NCI-H748 treated with DMSO at 0.1 percent for 48 hours (cell line): ENCODE measurements around the gene STON2.
A peak's percentile ranks its signal among the peaks of the same experiment; 100 is the strongest.

Source experiments
- DNase-seq: peaks from one replicate; lab custom pipeline; 2025; lab: John Stamatoyannopoulos, UW

The STON2 gene

DNA sequence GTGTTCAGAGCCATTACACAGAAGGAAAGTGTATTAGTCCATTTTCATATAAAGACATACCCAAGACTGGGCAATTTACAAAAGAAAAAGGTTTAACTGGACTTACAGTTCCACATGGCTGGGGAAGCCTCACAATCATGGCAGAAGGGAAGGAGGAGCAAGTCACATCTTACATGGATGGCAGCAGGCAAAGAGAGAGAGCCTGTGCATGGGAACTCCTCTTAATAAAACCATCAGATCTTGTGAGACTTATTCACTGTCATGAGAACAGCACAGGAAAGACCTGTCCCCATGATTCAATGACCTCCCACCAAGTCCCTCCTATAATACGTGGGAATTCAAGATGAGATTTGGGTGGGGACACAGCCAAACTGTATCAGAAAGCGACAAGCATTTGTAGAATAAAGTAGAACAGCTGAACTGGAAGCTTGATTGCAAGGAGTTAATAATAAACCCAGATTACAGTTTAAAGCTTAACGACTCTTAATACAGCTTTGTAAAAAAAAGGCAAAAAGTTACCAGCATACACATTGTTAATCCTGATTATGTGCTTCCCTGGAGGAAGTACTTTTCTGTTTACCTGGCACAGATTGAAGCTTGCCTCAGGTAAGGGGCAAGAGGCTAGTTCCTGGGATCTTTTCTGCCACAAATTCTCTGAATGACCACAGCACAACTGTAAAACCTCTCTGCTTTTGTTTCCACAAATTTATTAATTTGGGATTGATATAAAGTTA lies 18.1 kb upstream of the STON2 start:
- DNase-seq, result no peak

DNA sequence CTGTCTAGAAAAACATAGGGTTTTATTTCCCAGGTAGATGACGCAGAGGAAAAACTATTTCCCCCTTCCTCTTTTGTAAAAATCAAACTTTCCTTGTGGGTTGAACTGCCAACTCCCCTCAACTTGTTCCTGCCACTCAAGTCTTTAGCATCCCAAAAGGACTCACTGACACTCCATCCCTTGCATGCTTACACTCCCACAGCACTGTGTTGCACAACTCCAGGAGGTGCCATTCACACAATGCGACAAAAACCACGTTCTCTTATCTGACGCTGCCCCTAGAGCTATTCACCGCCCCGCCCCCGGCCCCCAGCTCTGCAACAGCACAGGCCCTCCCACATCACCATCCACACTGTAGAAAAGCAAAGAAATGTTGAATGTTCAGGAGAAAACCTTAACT lies 16.9 kb upstream of the STON2 start:
- DNase-seq, result no peak

DNA sequence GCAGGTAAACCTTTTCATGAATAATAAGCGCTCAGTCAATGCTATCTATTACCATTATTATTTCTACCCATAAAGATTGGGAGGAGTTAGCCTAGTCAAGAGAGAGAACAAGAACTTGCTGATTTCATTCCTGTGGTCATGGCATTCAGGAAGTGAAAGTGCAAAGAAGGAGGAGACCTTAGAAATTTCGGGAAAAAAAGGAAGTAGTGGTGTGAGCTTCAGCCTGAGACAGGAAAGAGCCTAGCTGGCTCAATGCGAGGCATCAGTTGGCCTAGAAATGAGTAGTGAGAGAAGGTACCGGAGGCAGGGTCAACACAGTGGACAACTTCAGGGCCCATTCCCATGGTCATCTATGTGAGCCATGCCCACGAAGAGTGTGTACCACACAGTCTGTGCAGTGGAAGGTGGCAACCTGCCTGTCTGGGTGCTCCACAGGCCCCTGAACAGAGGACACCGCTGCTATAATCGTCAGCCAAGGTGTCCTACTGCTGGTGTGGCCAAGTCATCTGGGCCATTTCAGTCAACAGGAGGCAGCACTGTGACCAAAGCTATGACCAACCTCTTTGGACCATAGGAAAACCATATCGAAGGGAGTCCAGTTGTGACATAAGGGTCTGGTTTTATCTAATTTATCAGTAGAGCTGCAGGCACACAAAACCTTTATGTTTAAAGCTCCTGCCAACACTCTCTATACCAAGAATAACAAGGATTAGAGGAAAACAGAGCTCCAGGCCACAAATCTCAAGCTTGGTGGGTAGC lies 16.2 kb upstream of the STON2 start:
- DNase-seq, result no peak

DNA sequence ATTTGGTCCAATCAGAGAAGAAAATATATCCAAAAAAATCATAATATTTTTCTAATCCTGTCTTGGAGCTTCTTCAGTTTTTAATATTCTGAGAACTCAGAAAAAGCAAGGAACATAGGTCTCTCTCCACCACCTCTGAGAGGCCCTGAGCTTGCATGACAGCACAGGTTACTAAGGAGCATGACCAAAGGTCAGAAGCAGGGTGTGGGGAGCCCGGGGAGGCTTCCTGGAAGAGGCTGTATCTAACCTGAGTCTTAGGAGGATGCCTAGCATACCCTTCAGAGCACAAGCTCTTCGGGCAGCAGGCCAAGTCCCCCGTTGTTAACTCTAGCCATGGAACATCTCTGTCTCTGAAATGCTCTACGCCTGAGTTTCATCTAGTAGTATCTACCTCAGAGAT lies 15.7 kb upstream of the STON2 start:
- DNase-seq, result no peak

DNA sequence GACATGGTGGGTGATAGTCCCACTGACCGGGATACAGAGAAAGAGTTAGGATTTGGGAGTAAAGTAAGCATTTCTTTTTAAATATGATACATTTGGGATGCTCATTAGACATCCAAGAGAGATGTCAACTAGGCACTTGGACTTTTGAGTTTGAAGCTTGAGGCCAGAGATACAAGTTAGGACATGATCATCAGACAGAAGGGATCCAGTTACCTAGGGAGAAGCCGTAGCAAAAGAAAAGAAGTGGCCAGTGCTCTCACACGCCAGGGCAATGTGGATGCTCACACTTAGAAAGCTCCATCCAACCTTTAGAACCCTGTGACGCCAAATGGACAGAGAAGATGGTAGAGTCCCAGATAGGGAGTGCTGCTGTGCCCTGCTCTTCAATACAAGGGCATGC lies 14.0 kb upstream of the STON2 start:
- DNase-seq, result no peak

DNA sequence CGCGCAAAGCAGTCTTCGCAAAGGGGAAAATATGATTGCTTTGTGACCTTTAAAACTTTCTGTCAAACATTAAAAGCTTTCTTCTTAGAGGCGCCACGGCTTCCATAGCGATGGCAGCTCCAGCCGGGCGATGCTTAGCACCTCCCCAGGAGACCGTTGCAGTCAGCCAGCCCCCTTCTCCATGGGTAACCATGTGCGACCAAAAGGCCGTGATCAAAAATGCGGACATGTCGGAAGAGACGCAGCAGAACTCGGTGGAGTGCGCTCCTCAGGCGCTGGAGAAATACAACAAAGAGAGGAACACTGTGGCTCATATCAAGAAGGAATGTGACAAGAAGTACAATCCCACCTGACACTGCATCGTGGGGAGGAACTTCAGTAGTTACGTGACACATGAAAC lies 12.7 kb upstream of the STON2 start:
- no peak for DNase-seq

DNA sequence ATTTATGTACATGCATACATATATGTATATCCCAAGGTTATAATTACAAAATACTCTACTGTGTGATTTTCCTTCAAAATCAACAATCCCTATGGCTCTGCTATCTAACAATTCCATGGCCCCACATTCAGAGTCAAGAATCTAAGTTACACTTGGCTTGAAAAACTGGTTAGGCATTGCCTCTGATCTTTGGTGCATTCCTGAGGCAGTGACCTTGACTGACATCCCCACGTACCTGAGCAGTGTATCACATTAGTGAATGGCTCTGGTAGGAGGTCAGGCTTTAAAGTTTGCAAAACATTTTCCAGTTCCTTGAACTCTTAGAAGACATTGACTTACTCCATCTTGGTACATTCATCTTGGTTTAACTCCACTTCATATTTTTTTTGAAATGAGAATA lies 8.5 kb upstream of the STON2 start:
- no peak for DNase-seq

DNA sequence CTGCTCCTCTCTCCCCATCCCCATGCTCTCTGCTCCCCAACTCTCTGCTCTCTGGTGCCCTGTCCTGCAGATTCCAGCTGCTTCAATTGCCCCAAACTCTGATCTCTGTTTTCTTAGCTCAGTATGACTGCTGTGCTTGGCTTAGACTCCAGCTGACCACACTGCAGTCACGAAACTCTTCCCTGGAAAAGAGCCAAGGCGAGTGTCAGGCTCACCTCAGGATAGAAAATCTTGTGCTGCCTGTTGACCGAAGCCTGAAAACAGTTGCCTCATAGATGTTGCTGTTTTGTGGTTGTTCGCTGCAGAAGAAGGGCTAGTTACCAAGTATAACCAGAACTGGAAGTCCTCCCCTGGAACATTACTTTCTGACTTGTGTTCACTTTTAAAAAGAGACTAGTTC lies 6.7 kb upstream of the STON2 start:
- no peak for DNase-seq

DNA sequence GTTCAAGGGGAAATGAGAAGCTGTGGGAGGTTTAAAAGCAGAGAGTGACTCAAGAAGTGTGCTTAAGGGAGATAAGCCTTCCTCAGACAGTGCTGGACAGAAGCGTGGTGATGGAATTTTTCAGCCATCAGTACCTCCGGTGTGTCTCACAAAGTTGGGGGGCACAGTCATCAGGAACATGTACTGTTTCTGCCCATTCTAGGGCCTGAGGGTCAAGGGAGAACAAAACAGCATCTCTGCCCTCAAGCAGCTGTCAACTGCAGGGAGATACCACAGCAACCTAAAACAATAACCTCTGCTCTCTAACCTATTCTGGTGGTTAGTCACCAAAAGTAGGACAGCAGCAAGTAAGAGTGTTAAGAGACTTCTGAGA lies 2.0 kb upstream of the STON2 start:
- no peak for DNase-seq

DNA sequence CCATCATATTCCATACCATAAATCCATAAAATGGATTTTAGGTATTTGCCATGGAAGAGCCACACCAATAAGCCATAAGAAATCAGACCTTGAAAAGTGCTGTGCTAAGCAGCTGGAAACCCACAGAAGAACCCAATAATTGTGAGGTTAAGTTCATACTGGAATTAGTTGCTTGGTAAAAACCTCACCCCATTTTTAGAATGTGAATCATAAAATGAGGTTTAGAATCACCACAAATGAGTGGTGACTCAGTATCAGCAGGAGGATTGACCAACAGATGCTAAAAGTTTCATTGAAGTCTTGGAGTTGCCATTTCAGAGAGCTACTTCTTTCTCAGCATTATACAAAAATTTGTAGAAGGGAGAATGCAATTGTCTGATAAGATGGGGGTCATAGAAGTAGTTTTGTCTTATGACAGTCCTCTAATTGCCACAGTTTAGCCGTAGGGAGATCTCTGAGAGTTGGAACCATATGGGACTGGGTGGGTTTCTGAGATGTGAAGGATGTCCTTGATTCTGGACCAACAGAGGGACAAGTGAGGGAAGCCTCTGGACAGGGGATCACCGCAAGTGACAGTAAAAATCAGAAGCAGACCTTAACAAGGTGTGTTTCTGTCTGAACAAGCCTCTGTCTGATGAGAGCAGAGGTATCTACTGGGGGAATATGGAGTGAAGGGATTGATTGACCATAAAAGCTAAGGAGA lies 1.4 kb upstream of the STON2 start:
- no peak for DNase-seq

DNA sequence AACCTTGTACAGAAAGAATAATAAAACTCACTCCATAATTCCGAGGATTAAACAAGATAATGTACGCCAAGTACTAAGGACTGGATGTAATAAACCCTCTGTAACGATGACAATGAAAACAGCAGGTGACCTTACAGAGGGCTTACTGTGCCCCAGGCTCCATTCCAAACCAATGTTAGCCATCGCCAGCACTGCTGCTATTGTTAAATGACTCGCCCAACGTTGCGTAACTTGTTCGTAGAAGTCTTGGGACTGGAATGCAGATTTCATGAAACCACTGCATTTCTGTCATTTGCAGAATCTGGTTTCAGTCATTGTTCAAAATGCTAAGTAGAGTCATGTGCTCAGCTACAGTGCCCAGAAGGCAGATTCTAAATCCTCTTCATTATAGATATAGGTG lies 728 bp upstream of the STON2 start:
- peak; percentile 30 for DNase-seq

DNA sequence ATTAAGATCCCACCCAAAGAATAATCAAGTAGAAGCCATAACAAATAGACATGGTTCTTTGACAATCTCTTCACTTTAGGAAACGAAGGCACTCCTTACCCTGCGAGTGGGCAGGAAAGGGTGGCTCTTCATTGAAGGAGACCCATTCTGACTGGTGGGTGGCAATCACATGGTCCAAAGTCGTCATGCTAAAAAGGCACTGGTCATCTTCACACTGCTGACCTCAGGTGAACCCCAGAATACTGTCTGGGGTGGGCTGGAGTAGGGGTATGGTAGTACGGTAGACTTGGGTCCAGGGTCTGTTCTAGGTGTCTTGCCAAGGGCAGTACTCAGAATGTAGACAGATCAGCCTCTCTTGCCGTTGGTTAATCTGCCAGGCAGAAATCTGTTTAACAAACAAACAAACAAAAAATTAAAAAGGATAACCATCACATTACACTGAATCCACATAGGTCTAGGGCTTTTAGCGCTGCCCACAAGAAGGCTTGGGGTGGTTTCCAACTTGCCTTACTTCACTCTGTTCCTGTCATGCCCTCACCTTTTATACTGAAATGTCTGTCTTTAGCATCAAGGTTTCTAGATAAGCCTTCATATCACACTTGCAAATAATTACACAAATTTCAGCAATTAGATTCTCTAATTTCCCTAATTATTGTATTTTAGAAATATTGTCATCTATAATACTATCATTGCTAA lies 1.8 kb downstream of the STON2 start:
- DNase-seq, result no peak

DNA sequence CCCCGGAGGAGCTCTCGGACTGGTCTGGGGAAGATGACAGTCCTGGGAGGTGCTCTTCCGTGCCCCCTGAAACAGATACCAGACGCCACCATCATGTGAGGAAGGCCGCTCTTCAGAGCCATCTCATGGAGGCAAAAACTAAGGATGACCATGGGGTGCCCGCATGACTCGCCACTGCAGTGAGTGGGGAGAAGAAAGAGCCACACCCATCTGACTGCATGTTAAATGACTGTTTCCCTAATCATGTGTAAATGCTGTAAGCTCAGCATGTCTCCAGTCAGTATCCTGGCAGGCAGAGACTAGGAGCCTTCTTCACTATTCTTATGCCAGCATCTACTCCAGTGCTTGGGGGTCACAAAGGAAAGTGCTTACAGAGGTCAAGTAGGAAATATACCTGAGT lies 4.0 kb downstream of the STON2 start:
- no peak for DNase-seq

DNA sequence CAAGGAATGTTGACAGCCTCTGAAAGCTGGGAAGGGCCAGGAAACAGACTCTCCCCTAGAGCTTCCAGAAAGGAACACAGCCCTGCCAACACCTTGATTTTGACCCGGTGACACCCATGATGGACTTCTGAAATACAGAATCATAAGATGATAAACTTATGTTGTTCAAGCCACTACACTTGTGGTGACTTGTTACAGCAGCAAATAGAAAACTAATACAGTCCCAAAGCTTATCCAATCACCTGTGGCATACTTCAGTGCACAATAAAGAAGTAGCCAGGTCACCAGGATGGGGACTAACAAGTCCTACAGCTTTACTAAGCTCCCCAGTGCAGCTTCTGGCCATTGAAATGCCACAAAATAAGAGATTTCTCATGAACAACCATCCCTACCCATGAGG lies 5.4 kb downstream of the STON2 start:
- no peak for DNase-seq

DNA sequence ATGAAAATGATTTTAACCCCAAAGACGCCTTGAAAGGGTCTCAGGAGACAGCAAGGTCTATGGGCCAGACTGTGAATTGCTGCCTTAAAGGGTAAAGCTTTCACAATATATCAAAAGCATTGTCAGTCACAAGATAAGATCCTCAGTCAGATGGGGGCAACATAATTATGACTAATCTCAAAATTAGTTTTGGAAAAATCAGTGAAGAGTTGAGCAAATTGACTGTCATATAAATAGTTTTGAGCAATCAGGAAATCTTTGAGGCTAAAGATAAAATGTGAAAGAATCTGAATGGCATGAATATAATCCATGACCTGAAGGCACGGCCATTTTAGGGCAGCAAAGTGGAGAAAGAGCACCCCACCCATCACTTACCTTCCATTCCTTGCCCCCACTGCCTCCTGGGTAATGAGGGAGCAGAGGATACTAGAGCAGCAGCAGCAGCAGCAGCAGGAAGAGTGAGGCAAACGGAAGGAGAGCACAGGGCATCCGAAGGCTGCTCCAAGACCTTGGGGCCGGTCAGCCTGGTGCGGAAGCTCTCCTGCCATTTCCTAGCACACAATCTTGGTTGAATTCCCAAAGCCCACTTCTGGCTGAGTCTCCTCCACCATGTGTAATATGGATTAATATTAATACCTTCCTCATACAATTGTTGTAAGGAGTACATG lies 7.0 kb downstream of the STON2 start:
- DNase-seq, result no peak

DNA sequence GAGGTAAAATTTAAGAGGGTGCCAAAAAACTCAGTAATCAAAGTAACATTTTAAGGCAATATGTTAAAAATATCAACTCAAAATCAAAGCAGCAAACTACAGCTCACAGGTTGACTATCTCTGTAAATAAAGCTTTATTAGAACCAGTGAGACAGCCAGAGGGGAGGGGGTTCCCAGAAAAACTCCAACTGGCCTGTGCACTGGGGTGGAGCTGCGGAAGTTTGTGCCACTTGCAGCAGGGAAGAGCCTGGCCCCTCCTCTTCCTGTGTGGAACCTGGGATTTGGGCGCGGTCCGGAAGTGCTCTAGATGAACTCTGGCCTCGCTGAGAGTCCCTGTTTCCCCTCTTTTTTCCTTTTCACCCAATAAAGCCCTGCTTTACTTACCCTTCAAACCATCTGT lies 8.1 kb downstream of the STON2 start:
- DNase-seq, result no peak

DNA sequence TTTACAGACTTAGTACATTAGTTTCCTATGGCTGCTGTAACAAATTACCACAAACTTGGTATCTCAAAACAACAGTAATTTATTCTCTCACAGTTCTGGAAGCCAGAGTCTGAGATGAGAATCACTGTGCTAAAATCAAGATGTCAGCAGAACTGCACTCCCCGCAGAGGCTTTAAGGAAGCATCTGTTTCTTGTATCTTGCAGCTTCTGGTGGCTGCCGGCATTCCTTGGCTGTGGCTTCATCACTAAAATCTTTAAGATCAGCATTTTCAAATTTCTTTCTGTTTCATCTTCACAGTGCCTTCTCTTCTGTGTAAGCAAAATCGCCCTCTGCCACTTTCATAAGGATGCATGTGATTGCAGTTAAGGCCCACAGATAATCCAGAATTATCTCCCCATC lies 9.4 kb downstream of the STON2 start:
- DNase-seq, result no peak

DNA sequence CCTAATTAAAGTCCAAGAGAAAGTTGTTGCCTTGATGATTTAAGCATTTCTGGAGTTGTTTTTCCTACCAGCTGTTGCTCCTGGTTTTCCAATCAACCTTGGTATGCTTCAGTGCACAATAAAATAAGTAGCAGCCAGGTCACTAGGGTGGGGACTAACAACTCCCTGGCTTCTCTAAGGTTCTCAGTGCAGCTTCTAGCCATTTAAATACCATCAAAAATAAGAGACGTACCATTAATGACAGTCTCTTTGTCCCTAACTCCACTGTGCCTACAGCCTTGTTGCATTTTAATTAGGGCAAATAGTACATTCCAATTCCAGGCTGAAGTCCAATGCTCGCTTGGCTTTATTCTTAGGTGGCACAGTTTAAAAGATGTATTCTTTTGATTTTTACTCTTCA lies 11.8 kb downstream of the STON2 start:
- DNase-seq, result no peak

DNA sequence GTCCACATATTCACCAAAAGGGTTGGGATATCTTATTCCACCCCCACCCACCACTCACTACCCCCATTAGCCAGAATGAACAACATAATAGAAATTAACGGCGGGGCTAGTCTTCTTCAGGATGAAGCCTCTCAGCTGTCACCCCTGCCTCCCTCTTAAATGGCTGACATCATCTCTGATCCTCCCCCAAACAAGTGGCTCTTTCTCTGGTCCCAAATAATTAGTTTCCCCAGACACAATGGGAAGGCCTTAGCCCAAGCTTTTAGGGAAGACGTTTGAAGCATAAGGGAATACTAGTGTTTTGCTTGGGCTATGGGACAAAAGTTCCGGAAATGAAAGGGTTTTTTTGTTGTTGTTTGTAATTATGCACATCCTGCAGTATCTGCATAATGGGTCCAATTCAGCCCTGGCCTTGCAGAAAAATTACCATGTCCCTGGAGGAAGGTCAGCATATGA lies 13.8 kb downstream of the STON2 start:
- no peak for DNase-seq

DNA sequence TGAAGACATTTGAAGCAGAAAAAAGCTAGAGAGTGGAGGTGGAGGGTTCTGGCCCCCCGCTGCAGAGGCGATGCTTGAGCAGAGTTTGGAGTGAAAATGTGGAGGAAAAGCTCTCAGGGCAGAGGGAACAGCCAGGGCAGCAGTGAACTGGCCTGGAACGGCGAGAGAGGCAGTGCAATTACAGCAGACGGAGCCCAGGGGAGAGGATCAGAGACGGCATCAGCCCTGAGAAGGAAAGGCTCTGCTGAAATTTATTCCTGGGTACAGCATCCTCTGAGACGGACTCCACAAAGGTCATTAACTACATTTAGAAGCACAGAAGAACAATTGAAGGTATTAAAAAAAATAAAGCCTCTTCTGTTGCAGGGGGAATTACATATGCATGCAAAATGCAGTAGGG lies 14.2 kb downstream of the STON2 start:
- no peak for DNase-seq

DNA sequence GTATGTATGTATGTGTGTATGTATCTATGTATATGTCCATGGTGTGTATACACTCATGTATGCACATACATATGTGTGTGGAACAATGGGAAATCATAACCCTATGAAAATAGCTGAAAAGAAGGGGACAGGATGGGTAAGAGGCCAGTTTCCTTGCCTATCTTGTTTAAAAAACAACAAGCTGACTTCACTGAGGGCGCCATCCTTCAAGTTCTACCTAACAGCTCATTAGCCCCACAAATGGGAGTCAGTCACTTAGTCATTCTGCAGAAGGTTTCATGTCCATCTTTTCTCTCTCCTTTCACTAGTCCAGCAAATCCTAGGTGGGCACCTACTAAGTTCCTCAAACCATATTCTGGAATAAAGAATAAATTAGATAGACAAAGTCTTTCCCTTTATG lies 14.7 kb downstream of the STON2 start:
- DNase-seq, result no peak

DNA sequence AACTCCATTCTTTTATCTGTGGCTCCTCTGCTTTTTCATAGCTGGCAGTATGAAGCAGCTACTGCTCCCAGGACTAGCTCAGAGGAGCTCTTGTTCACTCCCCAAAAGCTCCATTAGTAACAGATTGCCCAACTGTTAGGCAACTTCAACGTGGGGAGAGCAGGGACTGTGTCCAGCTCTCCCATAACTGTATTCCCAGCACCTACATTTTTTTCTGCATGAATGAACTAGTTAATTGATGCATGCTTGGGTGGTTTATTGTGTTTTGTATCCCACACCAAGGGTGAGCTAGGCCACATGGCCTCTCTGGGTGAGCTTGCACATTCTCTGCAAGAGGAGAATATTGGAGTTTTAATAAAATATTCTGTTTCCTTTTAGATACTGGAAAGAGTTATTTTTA lies 15.2 kb downstream of the STON2 start:
- DNase-seq, result no peak
